Endothelial cell of umbilical vein (primary cell): ENCODE results near the gene LYRM4. TPM values are rescaled to one million over a fixed set of nuclear protein-coding genes. Genes with fewer than 3 reads are reported as not detected.

Experiments used
- BruUV-seq: library from RNA; stranded (reverse); fragments of 400-500 nt; replicated peaks from 2 replicates; lab custom pipeline; 2021; lab: Mats Ljungman, UMichigan
- CTCF ChIA-PET: fragments of 300-600, 350-600 bp; sonication (Branson Sonifier 250); formaldehyde crosslinking; loops from one replicate; lab custom pipeline; 2021; ENCODE audit warnings: antibody characterized with exemption, inconsistent platforms; lab: Charles Lee
- POLR2A ChIA-PET: fragments of 300-600, 350-600 bp; sonication (Branson Sonifier 250); formaldehyde crosslinking; loops from one replicate; lab custom pipeline; 2021; ENCODE audit warnings: antibody characterized with exemption, inconsistent platforms; lab: Charles Lee
- DNase-seq: peaks from one replicate; pipeline ENCODE4 v3.0.0-alpha.2; 2011; ENCODE audit warnings: low read depth, low spot score
- FAIRE-seq: peaks from 2 replicates; lab custom pipeline; 2011; peaks lifted over from hg19 to GRCh38; lab: Jason Lieb, UNC
- H2AFZ ChIP-seq: 2 replicates; pipeline ENCODE4 v1.6.0; 2012; ENCODE audit warnings: low read depth, low read length, control low read depth, inconsistent platforms
- H3K27ac ChIP-seq: 2 replicates; pipeline ENCODE4 v1.5.1; 2011; ENCODE audit warnings: low read depth, mild to moderate bottlenecking, control low read depth, low read length, moderate library complexity; ENCODE audit not compliant: insufficient read depth
- H3K27me3 ChIP-seq, 2 experiments: 2 replicates each; pipeline versions ENCODE4 v1.6.0 to v1.6.1; 2011; ENCODE audit warnings: low read length in 2 of 2, mixed read lengths in 1 of 2; ENCODE audit not compliant: control insufficient read depth in 2 of 2, insufficient read depth in 2 of 2
- H3K36me3 ChIP-seq, 2 experiments: 2 replicates in 1 of 2; 3 replicates in 1 of 2; pipeline ENCODE4 v1.5.1; 2011; ENCODE audit warnings: low read length in 2 of 2, mild to moderate bottlenecking in 1 of 2, moderate library complexity in 1 of 2; ENCODE audit not compliant: control insufficient read depth in 2 of 2, insufficient read depth in 2 of 2; ENCODE audit errors: extremely low read depth in 1 of 2
- H3K4me1 ChIP-seq: 3 replicates; pipeline ENCODE4 v1.5.1; 2011; ENCODE audit warnings: mild to moderate bottlenecking, low read length; ENCODE audit not compliant: control insufficient read depth, insufficient read depth; ENCODE audit errors: extremely low read depth
- H3K4me2 ChIP-seq: 2 replicates; pipeline ENCODE4 v1.6.1; 2011; ENCODE audit warnings: low read length, control low read depth, mixed read lengths; ENCODE audit not compliant: insufficient read depth
- H3K4me3 ChIP-seq, 3 experiments: fragments of 200-600 bp in 1 of 3; sonication (generic), shearing (Covaris generic) in 1 of 3; replicated peaks in 1 of 3; 2 replicates each; pipeline ENCODE4 v1.5.1; 2011 to 2016; ENCODE audit warnings: control low read depth in 3 of 3, low read length in 3 of 3, mild to moderate bottlenecking in 2 of 3, inconsistent platforms in 1 of 3, low read depth in 1 of 3, moderate library complexity in 1 of 3; ENCODE audit not compliant: insufficient read depth in 1 of 3
- H3K79me2 ChIP-seq: 2 replicates; pipeline ENCODE4 v1.6.0; 2012; ENCODE audit warnings: low read length, inconsistent platforms; ENCODE audit not compliant: control insufficient read depth, insufficient read depth
- H3K9ac ChIP-seq: replicated peaks from 2 replicates; pipeline ENCODE3; 2011; ENCODE audit warnings: low read length, control low read depth; ENCODE audit not compliant: insufficient read depth; ENCODE audit errors: extremely low read depth
- H3K9me1 ChIP-seq: replicated peaks from 3 replicates; pipeline ENCODE4 v1.6.0; 2011; ENCODE audit warnings: mild to moderate bottlenecking, low read length; ENCODE audit not compliant: control insufficient read depth, insufficient read depth; ENCODE audit errors: extremely low read depth
- H3K9me3 ChIP-seq: replicated peaks from 2 replicates; pipeline ENCODE4 v1.5.1; 2012; ENCODE audit warnings: low read length, inconsistent platforms; ENCODE audit not compliant: control insufficient read depth, insufficient read depth
- H4K20me1 ChIP-seq: replicated peaks from 2 replicates; pipeline ENCODE3; 2011; ENCODE audit warnings: mild to moderate bottlenecking, low read length; ENCODE audit not compliant: control insufficient read depth, insufficient read depth; ENCODE audit errors: extremely low read depth
- CTCF ChIP-seq, 2 donors: IDR thresholded peaks; 1 replicate in 1 of 2; 2 replicates in 1 of 2; pipeline ENCODE4 v1.5.1; 2011; ENCODE audit warnings: low read length in 2 of 2, mild to moderate bottlenecking in 2 of 2, moderate library complexity in 2 of 2, control low read depth in 1 of 2, inconsistent platforms in 1 of 2, low read depth in 1 of 2; ENCODE audit not compliant: insufficient read depth in 1 of 2; ENCODE audit errors: extremely low read depth in 1 of 2
- EZH2 ChIP-seq: IDR thresholded peaks from 2 replicates; pipeline ENCODE4 v1.6.1; 2012; ENCODE audit warnings: borderline replicate concordance, low read depth, mild to moderate bottlenecking, moderate library complexity, low read length, inconsistent platforms; ENCODE audit not compliant: severe bottlenecking
- FOS ChIP-seq: IDR thresholded peaks from 2 replicates; pipeline ENCODE4 v1.6.1; 2011; ENCODE audit warnings: mild to moderate bottlenecking, low read length, moderate library complexity, borderline replicate concordance; ENCODE audit not compliant: insufficient read depth
- GATA2 ChIP-seq: IDR thresholded peaks from 2 replicates; pipeline ENCODE4 v1.7.0; 2011; ENCODE audit warnings: low read depth, mild to moderate bottlenecking, moderate library complexity, mixed read lengths, low read length; ENCODE audit not compliant: insufficient read length, insufficient read depth
- JUN ChIP-seq: IDR thresholded peaks from 2 replicates; pipeline ENCODE4 v1.6.1; 2011; ENCODE audit warnings: borderline replicate concordance, low read depth; ENCODE audit not compliant: insufficient read length, insufficient read depth
- MAX ChIP-seq: IDR thresholded peaks from 2 replicates; pipeline ENCODE4 v1.6.1; 2011; ENCODE audit not compliant: insufficient read depth, insufficient read length
- MYC ChIP-seq: IDR thresholded peaks from one replicate; pipeline ENCODE4 v1.6.1; 2011; ENCODE audit warnings: mild to moderate bottlenecking, low read depth, low read length
- POLR2A ChIP-seq: IDR thresholded peaks from 2 replicates; pipeline ENCODE4 v1.6.1; 2012; ENCODE audit warnings: low read depth, mild to moderate bottlenecking, control low read depth, low read length
- POLR2AphosphoS5 ChIP-seq: IDR thresholded peaks from 2 replicates; pipeline ENCODE4 v1.6.1; 2012; ENCODE audit warnings: low read depth, mild to moderate bottlenecking, control low read depth, low read length, moderate library complexity; ENCODE audit not compliant: insufficient read depth
- dilution Hi-C: fragments of 300-500 bp; cut with MboI; formaldehyde crosslinking; loops from one replicate; pipeline ENCODE4 v1.15.0; 2019; ENCODE audit warnings: low sequenced_read_pairs; ENCODE audit not compliant: extremely low pct_ligation_motif_present
- intact Hi-C: fragments of 100-400 bp; cut with micrococcal nuclease; formaldehyde crosslinking; loops from one replicate; pipeline ENCODE4 v1.10.0; 2022
- polyA plus RNA-seq, 4 experiments: library from polyadenylated mRNA; depleted of rRNA in 3 of 4; stranded (reverse) in 3 of 4; unstranded in 1 of 4; fragments of >200 nt; gene quantifications; 2 replicates each; pipeline versions ENCODE4 v1.2.1 to v1.2.3, GENCODE V29; 2011 to 2012; ENCODE audit warnings: missing spikeins in 1 of 4
- total RNA-seq: library from RNA; stranded (reverse); gene quantifications from 2 replicates; pipeline ENCODE4 v1.2.3, GENCODE V29; 2021

Gene LYRM4
- total and polyA plus RNA-seq, 2 donors (not counting 3 experiments of a cell fraction or from before 2014, with no cell fraction given) = 39.5 to 44.0 TPM

GRCh38 chr6:5302220-5302946, 41.6 kb upstream of the LYRM4 start:
- DNase-seq = no peak
- Histone ChIP-seq H3K9me1 (no peaks in the 10 kb centered on the region), H3K9ac (no peak overlapping the region), H3K27ac (no peak overlapping the region), H3K4me2 (no peak overlapping the region), H3K36me3 (no peaks in the 10 kb centered on the region), H3K27me3 (no peaks in the 10 kb centered on the region), H4K20me1 (no peaks in the 10 kb centered on the region), H2AFZ (no peak overlapping the region), H3K9me3 (no peaks in the 10 kb centered on the region), H3K79me2 (no peaks in the 10 kb centered on the region), H3K4me1 (no peaks in the 10 kb centered on the region), H3K4me3 (no peak overlapping the region)
- TF ChIP-seq GATA2 = no peak
- TF ChIP-seq MAX = no peak
- TF ChIP-seq POLR2AphosphoS5 = no peak
- TF ChIP-seq EZH2 = no peak
- TF ChIP-seq JUN = no peak
- TF ChIP-seq POLR2A = no peak
- TF ChIP-seq MYC = no peak
- TF ChIP-seq FOS = no peak
- no peak for TF ChIP-seq CTCF (IDR thresholded peaks at IDR 0.05; ENCODE audit: extremely low read depth in 1 of 2, insufficient read depth in 1 of 2, low read depth in 1 of 2, low read length in 2 of 2)
- ChIA-PET CTCF (interaction anchor here (0.6 to 4.5 kb wide), 8 partner anchors 7 to 245 kb away, joined by 3 to 37 read pairs (median 4); no protein-coding TSS in a partner anchor), POLR2A (no interaction called here)
- intact Hi-C loops = loop anchor here (2.0 kb wide), 1 partner anchor 88 kb away; no protein-coding TSS in a partner anchor
- no peak for FAIRE-seq
- no TSS peak for BruUV-seq
- dilution Hi-C loops = no loop called here
